CD4-positive, alpha-beta T cell treated with Interleukin-1 beta for 1 hour (primary cell): ENCODE measurements around the gene TPPP.

Experiments
- DNase-seq, 2 donors: peaks; one replicate each; pipeline ENCODE4 v3.0.0-alpha.2; 2020 to 2022

Gene TPPP

DNA sequence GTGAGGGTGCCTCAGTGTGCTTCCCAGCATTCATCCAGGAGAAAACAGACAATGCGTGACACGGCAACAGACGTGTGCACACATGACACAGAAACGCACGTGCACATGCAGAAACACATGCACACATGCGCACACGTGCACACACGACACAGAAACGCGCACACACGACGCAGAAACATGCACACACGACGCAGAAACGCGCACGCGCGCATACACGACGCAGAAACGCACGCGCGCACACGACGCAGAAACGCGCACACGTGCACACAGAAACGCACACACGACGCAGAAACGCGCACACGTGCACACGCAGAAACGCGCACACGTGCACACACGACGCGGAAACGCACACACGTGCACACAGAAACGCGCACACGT lies 16.5 kb downstream of the TPPP start:
- no peak for DNase-seq

DNA sequence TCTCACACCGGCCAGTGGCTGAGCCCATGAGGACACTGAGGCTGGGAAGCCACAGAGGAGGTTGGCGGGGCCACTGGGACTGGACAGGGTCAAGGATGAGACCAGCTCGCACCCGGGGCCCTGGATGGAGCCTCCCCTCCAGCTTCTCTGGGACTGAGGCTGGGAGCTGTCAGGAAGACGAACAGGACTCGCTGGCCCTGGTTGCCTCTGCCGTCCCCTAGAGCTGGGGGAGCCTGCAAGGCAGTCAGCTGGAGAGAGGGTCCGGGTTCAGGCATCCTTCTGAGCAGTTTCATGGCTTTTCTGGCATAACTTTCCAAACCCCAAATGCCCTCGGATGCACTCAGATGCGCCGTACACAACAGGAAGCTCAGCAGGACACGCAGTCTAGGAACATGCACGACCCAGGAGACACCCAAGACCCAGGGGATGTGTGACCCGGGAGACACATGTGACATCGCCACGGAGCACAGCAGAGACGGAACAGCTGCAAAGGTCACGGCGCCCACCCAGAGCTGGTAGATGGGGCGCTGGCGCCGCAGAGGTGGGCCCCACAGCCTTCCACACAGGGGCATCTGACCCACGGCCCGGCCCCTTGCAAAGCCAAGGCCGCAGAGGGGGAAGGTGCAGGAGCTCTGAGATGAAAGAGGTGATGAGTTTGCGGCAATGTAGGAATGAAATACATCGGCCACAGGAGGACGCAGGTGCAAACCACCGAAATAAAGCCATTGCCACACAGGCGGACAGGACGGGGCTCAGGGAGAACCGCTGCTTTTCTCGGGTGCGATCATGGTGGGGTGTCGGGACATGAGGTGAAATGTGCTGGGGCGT lies 17.1 kb downstream of the TPPP start:
- DNase-seq, result no peak

DNA sequence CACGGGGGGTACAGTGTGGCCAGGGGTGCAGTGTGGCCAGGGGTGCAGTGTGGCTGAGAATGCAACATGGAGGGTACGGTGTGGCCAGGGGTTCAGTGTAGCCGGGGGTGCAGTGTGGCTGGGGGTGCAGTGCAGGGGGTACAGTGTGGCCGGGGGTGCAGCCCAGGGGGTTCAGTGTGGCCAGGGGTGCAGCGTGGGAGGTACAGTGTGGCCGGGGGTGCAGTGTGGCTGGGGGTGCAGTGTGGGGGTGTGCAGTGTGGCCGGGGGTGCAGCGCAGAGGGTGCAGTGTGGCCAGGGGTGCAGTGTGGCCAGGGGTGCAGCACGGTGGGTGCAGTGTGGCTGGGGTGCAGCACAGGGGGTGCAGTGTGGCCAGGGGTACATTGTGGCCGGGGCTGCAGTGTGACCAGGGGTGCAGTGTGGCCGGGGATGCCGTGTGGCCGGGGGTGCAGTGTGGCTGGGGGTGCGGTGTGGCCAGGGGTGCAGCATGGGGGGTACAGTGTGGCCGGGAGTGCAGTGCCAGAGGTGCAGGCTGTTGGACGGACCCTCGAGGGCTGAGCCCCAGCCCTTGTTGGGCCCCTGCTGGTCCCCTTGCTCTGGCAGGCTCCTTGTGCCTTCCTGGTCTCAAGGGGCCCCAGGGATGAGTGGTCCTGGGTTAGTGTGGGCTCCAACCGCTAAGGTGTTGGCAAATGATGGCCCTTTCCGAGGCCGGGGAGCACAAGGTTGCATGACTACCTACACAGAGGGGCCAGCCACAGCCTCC lies 17.9 kb downstream of the TPPP start:
- DNase-seq, result no peak

DNA sequence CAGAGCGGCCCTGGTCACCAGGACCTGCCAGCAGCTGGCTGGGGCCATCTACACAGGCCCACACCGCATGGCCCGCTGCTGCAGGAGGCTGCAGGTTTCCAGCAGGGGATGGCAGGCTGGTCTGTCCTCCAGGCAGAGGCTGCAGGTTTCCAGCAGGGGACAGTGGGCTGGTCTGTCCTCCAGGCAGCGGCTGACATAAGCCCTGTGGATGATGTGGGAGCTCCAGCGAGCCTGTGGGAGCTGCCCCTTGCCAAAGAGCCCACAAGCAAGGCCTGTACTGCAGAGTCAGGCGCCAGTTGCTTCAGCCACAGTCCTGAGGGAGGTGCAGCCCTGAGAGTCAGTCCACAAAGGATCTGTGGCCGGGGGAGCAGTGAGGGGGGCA lies 18.5 kb downstream of the TPPP start:
- no peak for DNase-seq

DNA sequence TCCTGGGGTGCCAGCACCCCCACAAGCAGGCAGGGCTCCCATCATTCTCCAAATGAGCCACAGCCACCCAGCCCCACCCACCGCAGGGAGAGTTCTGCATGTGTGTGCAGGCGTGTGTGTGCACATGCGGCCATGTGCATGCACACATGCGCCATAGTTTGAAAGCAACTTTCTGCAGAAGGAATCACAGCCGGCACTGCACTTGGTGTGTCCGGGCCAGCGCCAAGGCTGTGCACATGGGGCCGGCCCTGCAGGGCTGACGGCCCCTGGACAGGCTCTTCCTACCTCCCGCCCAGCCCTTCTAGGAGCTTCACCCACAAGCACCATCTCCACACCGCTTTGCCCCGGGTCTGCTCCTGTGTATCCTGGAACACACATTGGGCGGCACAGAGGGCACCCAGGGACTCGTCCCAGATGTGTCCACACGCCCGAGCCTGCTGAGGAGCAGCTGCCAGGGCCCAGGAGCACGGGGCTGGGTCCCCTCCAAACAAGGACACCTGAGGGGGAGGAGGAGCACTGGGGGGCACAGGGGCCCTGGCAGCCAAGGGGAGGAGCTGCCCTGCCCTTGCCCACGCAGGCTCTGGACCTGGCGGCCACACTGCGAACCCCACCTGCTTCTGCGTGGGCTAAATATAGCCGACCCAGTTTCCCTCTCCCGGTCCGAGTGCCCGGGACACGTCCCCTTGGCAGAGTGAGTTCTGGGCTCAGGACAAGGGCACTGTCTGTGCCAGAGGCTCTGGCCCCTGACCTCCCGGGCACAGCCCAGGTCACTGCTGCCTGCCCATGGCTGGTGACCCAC lies 19.1 kb downstream of the TPPP start:
- DNase-seq, result no peak

DNA sequence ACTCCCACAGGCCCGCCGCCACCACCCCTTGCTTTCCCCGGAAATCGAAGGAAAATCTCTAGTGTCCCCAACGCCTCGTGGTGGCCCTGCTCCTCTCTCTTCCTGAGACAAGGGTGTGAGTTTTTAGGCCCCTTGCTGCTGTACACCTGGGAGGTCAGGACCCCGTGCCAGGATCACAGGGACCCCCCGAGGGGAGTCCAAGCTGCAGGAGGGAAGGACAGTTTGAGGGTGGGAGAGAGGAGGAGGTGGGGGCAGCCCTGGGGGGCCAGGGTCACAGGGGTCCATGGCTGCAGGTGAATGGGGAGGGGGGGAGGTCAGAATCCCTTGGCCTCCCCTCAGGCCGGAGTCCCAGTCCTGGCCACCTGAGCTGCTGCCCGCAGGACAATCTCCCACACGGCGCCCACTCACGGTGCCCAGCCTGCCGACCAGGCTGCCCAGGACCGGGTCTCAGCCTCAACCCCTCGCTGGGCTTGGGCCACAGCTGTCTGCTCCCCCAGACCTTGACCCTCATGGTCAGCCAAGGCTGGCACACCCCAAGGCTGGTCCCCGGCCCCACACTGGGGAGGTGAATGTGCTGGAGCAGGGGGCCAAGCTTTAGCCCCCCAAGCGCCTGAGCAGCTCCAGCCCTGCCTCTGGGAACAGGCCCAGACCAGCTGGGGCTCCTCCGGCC lies 19.9 kb downstream of the TPPP start:
- DNase-seq, result no peak

DNA sequence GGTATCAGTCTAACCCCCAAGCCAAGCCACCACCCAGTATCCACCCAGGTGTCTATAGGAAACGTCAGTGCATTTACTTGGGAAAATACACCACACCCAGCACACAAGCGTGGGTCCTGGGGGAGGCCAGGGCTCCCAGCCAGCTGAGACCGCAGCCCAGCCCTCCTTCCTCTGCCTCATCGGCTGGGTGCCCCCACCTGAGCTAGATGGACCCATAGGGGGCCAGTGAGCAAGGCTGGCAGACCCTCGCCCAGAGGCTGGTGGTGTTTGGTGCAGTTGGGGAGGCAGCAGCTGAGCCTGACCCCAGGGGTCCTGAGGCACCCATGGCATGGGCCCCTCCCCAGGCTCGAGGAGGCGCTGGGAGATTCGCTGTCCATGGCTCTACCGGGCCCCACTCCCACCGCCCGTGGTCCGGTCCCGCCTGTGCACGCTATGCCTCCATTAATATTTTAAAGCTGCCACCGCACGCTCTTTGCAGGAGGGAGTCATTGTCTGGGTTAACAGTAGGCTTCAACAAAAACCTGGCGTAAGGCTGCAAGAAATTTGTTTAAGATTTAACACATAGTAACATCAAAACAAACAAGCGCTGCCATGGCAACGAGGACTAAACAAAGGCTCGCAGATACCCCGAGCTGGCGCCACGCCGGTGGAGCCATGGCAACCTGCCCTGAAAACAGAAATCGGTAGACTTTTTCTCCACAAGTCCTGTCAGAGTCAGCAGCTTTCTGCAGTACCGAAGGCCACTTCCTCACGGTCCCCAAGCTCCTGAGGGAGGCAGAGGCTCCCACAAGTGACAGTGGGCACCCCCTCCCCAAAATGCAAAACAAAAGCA lies 20.6 kb downstream of the TPPP start:
- peak; percentile 84 to 87 for DNase-seq

DNA sequence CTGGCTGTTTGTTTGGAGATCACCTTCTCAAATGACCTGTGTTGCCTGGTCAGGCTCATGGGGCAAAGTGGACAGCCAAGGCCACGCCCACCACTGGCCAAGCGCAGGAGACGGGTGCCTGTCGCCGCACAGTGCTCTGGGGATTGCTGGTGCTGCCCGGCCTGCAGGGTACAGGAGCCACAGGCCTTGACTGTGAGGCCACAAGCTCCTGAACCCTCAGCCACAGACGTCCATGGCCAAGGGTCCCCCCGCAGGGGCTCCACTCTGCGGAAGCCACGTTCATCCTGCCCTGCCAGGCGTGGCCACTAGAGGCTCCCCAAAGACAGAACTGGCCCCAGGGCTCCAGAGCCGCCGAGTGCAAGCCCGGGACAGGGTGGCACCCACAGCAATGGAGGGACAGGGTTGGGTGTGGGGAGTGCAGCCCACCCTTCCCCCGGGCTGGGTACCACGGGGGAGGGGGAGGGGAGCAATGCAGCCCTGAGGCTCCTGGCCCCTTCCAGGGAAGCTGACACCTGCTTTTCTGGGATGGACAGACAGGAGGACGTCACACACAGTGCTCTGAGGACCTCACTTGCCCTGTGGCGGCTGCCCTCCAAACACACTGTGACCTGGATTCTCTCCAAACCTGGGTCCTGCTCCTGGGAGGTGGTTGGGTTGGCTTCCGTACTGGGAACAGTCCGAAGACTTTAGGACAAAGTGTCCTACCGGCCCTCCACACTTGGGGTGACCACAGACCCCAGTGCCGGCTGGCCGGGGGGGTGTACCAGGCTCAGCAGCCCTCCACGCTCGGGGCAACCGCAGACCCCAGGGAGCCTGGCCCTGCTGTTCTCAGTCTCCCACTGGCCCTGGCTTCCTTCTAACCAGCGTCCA lies 21.5 kb downstream of the TPPP start:
- DNase-seq, result peak; percentile 71 to 74

DNA sequence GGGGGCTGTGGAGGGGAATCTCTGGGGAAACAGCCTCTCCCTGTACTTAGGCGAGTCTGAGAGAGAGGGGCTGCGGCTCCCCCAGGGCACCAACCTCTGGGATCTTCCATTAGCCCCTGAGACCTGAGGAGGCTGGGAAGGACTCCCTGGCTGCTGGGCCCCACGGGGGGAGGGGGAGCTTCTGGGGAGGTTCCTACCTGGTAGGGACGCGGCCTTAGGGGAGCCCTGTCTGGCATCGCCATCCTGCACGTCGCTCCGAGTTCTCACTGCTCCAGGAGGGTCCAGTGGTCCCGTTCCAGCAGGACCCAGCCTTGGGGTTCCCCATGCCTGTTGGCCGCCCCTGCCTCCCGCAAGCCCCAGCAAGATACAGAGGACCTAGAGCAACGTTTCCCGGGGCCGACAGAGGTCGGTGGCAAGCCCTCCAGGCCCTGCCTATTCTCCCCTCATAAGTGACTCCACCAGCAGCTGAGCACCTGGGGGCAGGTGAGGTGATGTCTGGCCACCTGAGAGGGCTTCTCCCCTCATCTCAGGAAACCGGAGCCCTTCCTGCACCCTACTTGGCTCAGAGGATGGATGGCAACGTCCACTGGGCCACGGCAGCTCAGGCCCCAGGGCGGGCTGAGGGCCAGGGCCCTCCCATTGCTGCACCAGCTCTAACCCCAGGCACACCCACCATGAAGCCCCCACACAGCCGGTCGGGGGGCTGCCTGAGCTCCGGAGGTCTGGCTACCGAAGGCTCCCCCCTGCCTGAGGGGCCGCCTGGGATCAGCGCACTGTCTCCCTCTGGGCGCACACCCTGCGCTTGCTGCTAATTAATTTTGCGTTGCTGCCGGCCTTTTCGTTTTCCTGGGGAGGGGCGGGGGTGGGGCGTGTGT lies 22.5 kb downstream of the TPPP start:
- no peak for DNase-seq

DNA sequence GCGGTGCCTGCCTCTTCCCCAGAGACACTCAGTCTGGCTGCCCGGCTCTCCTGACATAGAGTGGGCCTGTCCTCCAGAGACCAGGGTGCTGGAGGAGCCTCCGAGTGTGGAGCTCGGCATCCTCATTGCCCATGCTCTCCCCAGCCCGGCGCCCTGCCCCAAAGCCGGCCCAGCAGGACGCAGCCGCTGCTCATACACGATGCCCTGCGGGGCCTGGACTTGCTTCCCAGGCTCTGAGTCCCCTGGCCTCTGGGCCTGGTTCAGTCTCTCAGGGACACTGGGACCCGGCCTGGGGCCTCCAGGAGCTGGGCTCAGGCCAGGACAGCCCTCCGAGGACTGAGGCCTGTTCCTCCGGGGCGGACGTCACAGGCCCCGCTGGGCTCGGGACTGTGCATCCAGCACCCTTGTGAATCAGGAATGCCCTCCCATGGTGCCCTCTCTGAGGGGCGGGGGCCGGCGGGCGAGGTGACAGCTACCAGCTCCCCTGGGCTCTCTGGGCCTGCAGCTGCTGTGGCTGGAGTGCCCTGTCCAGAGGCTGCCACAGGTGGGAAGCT lies 23.2 kb downstream of the TPPP start:
- DNase-seq, result no peak

DNA sequence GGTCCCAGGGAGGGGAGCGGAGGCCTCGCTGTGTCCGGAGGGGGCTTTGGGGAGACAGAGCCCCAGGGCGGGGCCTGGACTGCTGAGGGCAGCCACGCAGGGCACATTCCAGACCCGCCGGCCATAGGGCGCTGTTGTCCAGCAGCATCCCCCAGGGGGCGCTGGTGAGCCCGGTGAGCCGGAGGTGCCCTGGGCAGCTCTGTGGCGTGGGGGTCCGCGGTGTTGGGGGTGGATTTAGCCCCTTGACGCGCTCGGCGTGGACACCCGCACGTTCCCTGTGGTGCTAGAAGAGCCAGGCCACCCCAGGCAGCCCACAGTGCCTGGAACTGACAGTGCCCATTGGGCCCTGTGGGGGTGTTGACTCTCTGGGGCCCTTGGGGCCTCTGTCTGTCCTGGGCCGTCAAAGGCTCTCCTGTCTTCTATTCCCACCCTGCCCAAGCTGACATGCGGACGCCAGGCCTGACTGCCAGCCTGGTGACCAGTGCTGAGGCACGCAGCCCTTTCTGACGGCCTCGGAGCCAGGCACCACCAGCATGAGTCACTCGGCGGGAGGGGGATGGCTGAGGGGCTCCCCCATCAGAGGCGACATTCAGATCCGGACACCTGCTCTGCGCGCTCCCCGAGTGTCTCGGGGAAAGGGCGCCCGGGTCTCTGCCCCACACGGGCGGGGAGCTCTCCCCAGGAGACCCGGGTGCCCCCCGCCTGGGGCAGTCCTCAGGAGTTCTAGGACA lies 23.9 kb downstream of the TPPP start:
- peak in 1 of 2 donors; percentile 47 for DNase-seq

DNA sequence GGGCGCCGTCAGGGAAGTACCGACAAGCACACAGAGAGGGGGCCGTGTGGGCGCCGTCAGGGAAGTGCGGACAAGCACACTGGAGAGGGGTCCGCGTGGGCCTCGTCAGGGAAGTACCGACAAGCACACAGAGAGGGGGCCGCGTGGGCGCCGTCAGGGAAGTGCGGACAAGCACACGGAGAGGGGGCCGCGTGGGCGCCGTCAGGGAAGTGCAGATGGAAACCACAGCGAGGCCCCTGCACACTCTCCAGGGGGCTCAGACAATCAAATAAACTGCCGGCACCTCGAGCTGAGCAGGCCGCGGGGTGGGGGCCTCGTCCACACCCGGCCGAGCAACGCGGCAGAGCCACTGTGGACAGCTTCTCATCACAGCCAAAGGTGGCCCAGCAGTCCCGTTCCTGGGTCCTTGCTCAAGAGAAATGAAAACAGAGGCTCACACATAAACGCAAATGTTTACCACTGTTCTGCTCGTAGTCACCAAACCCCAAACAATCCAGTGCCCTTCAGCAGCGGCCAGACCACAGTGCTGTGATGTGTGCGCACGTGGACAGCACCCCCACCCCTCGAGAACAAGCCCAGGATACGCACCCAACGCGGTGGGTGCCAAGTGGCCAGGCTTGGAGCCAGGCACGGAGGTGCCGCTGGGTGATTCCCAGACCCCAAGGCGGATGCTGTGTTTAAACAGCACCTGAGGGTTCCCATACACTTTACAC lies 24.7 kb downstream of the TPPP start:
- no peak for DNase-seq

DNA sequence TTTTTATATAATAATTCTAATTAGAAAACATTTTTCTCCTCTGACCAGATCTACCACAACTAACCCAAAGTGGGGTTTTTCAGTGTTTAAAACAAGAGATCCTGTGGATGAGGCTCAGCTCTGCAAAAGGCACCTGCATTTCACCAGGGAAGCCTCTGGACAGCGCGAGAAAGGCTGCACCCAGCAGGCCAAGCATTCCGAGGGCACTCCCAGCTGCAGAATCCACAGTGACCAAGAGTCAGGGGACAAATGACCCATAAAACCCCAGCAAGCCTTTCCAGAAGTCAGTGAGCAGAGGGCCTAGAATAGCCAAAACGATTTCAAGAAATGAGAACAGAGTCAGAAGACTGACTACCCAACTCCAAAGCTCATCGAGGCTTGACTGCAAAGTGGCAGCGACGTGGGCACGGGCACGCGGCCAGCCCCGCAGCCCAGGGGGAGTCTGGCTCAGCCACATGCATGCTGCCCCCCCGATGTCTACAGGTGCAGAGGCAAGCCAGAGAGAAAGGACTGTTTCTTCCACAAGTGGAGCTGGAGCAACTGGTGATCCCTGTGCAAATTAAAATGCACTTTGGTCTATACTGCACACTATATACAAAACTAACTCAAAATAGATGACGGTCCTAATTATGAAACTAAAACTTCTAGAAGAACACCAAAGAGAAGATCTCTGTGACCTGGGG lies 26.2 kb downstream of the TPPP start:
- no peak for DNase-seq

DNA sequence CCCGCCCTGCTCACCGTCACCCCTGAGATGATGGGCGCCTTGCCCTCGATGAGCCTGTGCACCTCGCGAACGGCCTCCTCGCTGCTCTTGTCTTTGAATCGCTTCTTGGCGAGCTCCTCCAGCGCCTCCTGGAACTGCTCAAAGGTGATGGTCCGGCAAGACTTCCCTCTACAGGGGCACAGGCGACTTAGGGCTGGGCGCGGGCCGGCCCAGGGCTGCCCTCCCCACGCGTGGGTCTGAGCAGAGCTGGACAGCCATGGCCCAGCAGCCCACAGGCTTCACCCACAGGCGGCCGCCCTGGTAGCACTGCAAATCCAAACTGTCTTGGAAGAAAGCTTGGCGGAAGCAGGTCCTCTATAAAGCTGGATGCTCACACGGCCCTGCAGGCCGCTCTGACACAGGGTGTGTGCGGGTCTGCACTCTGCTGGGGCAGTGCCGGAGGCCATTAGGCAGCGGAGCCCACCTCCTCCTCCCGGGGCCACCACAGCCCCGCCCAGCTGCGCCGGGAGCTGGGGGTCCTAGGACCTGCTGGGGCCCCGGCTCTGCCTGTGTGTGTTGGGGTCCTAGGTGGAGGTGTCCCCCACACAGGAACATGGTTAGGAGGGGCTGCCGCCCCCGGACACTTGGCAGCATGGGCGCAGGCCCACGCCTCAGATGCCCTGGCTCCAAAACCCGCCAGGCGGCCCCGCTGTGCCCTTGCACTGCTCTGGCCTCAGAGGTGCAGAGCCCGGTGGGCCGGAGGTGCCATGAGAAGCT lies 27.0 kb downstream of the TPPP start:
- DNase-seq, result no peak

DNA sequence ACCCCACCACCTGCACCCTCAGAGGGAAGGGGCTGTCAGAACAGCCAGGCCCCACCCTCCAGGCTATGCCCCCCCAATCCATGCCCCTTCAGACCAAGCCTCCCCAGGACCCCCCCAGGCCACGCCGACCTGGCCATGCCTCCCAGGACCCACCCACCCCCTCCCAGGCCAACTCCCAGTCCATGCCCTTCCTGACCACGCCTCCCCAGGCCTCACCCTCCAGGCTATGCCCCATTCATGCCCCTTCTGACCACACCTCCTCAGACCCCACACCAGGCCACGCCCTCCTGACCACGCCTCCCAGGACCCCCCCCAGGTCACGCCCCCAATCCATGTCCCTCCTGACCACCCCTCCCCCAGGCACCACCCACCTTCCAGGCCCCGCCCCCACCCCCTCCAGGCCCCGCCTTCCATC lies 27.6 kb downstream of the TPPP start:
- no peak for DNase-seq

DNA sequence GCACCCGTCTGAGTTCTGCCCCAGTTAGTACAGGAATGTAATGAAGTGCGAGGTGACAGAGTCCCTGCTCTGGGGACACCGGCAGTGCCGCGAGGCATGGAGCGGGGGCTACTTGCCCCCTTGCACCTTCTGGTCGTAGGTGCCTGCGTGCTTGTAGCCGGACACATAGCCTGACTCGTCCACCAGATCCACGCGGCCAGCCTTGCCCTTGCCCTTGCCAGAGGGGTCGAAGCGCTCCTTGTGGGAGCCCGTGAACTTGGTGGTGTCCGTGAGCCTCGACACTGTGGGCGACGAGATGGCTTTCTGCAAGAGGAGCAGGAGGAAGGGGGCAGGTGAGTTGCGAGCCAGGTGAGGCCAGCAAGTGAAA lies 28.2 kb downstream of the TPPP start:
- no peak for DNase-seq
